Lower leg skin (tissue), 3 donors: ENCODE results near the gene DNAJB7.

Experiments
- POLR2A ChIP-seq, 2 donors: fragments of 450-650 bp; IDR thresholded peaks; one replicate each; pipeline ENCODE4 v1.6.1; 2016 to 2017; ENCODE audit warnings: antibody characterized with exemption in 2 of 2, mild to moderate bottlenecking in 1 of 2, moderate library complexity in 1 of 2
- TF ChIP-seq, protein P1 (sequence below), 3 donors: fragments of 450-650 bp; IDR thresholded peaks; one replicate each; pipeline ENCODE4 v1.5.1; 2016; ENCODE audit warnings: antibody characterized with exemption in 3 of 3, mild to moderate bottlenecking in 3 of 3, moderate library complexity in 2 of 3

DNA sequence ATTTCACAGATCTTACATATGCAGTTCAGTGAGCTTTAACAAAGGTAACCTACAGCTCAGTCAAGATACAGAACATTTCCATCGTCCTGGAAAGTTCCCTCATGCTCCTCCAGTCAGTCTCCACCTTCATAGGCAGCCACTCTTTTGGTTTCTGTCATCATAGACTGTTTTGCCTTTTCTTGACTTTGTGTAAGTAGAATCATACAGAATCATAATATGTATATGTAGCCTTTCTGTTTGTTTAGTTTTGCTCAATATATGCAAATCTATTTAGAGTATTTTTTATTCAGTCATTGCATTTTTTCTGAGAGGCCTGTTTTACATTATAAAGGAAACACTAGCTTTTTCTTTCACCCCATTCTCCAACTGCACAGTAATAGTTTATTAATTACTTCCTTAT lies 15.0 kb upstream of the DNAJB7 start:
- TF ChIP-seq, protein P1, sequence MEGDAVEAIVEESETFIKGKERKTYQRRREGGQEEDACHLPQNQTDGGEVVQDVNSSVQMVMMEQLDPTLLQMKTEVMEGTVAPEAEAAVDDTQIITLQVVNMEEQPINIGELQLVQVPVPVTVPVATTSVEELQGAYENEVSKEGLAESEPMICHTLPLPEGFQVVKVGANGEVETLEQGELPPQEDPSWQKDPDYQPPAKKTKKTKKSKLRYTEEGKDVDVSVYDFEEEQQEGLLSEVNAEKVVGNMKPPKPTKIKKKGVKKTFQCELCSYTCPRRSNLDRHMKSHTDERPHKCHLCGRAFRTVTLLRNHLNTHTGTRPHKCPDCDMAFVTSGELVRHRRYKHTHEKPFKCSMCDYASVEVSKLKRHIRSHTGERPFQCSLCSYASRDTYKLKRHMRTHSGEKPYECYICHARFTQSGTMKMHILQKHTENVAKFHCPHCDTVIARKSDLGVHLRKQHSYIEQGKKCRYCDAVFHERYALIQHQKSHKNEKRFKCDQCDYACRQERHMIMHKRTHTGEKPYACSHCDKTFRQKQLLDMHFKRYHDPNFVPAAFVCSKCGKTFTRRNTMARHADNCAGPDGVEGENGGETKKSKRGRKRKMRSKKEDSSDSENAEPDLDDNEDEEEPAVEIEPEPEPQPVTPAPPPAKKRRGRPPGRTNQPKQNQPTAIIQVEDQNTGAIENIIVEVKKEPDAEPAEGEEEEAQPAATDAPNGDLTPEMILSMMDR (IDR thresholded peaks at IDR 0.05) = no peak
- no peak for TF ChIP-seq POLR2A (IDR thresholded peaks at IDR 0.05)
